Spinal cord (tissue), 10 donors: ENCODE measurements around the gene CCDC187. TPM values are rescaled to one million over a fixed set of nuclear protein-coding genes. Genes with fewer than 3 reads are reported as not detected.

Experiments used
- DNase-seq, 6 donors: peaks; one replicate each; pipeline versions ENCODE4 v3.0.0 to v3.0.0-alpha.2; 2013 to 2015; ENCODE audit warnings: low spot score in 6 of 6, low read depth in 4 of 6
- H3K27ac ChIP-seq: one replicate; pipeline ENCODE4 v1.5.1; 2013; ENCODE audit warnings: low read depth, low read length, control low read depth
- H3K27me3 ChIP-seq: one replicate; pipeline ENCODE4 v1.6.1; 2013; ENCODE audit warnings: low read length; ENCODE audit not compliant: control insufficient read depth, insufficient read depth
- H3K36me3 ChIP-seq: one replicate; pipeline ENCODE4 v1.6.1; 2013; ENCODE audit warnings: low read length; ENCODE audit not compliant: control insufficient read depth, insufficient read depth
- H3K4me1 ChIP-seq: one replicate; pipeline ENCODE4 v1.6.1; 2013; ENCODE audit warnings: low read length; ENCODE audit not compliant: control insufficient read depth, insufficient read depth
- H3K4me3 ChIP-seq: one replicate; pipeline ENCODE4 v1.5.1; 2013; ENCODE audit warnings: low read depth, low read length, control low read depth
- H3K9me3 ChIP-seq: one replicate; pipeline ENCODE4 v1.6.1; 2013; ENCODE audit warnings: low read length; ENCODE audit not compliant: control insufficient read depth, insufficient read depth
- WGBS: methylation state at CpG from one replicate; pipeline ENCODE4 v1.1.5; 2013; ENCODE audit warnings: missing lambda C conversion rate; ENCODE audit not compliant: insufficient coverage; 5-methylcytosine and 5-hydroxymethylcytosine counted together
- polyA plus RNA-seq, 2 donors: library from polyadenylated mRNA; unstranded; fragments of 120-200 nt; gene quantifications; one replicate each; pipeline ENCODE4 v1.2.1, GENCODE V29; 2013; ENCODE audit not compliant: insufficient read length in 2 of 2
- total RNA-seq, 2 donors: library from RNA; depleted of rRNA in 1 of 2; stranded (reverse); fragments of 120-200 nt in 1 of 2; fragments of >200 nt in 1 of 2; gene quantifications; one replicate each; pipeline versions ENCODE4 v1.2.3 to v1.2.4, GENCODE V29; 2013 to 2014
- donor health status: healthy.

Gene CCDC187
- total and polyA plus RNA-seq, 4 donors, result 0.05 to 0.33 (median 0.15) TPM

DNA sequence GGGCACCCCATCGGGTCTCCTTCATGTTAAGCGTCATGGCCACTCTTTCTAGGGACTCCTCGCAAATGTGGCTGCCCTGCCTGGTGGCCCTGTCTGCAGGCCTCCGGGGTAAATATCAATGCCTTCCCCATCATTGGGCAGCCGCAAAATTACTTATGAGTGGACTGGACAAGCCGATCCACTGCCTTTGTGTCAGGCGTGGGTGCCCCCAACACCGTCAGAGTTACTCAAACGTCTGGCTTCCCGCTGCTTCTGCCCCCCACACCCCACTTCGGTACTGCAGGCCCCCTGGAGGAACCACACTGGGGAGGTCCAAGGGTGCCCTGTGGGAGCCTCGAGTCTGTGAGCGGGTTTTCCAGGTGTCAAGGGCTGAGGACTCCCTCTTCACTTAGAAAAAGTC lies 102.7 kb downstream of the CCDC187 start:
- H3K4me1 ChIP-seq, result peaks cover 42% of the 10 kb centered on the region
- no peak overlapping the region for H3K4me3 ChIP-seq
- DNase-seq, result no peak
- WGBS, result 35% methylated on average over 11 of the region's 13 CpGs
- H3K27ac ChIP-seq, result no peak overlapping the region
- no peaks in the 10 kb centered on the region for H3K9me3 ChIP-seq
- H3K27me3 ChIP-seq, result peaks cover 90% of the 10 kb centered on the region
- H3K36me3 ChIP-seq, result peaks cover 8% of the 10 kb centered on the region

DNA sequence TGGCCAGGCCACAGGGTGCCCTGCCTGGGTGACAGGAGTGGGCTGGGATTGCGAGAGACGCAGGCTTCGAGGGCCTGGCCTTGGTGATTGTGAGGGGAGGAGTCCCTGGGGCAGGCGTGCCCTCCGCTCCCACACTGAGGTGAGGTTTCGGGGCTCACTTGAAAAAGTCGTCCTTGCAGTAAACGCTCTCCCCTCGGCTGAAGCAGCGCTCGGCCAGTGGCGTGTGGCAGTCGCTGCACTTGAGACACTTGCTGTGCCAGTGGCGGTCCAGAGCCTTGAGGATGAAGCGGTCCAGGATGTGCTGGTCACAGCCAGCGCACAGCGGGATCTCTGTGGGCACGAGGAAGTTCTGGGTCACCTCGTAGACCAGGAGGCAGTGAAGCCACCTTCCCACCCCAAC lies 103.5 kb downstream of the CCDC187 start:
- no peak overlapping the region for H3K4me3 ChIP-seq
- H3K4me1 ChIP-seq, result peaks cover 41% of the 10 kb centered on the region
- no peak for DNase-seq
- peaks cover 3% of the 10 kb centered on the region for H3K36me3 ChIP-seq
- H3K27ac ChIP-seq, result no peak overlapping the region
- H3K27me3 ChIP-seq, result peaks cover 91% of the 10 kb centered on the region
- 49% methylated on average over 17 of the region's 19 CpGs for WGBS
- no peaks in the 10 kb centered on the region for H3K9me3 ChIP-seq

Other genes starting within 250 kb of the CCDC187 start
- 10 to 100 TPM; 22.9 to 23.3 TPM for gene NACC2, start 208.8 kb downstream of the CCDC187 start, total RNA-seq
- 10 to 100 TPM; 40.9 to 53.4 TPM for gene NACC2, start 208.8 kb downstream of the CCDC187 start, polyA plus RNA-seq
- 10 to 100 TPM; 14.1 to 25.2 TPM for gene TMEM250, start 185.2 kb downstream of the CCDC187 start, total RNA-seq
- 10 to 100 TPM; 25.4 to 27.2 TPM for gene TMEM250, start 185.2 kb downstream of the CCDC187 start, polyA plus RNA-seq
- gene LHX3, start 99.0 kb downstream of the CCDC187 start, total RNA-seq, result under 1 TPM in 1 of 2 donors, not detected in 1; 0.50 TPM
- 1 to 10 TPM; 1.5 to 2.7 TPM for gene LHX3, start 99.0 kb downstream of the CCDC187 start, polyA plus RNA-seq
- 10 to 100 TPM in 1 of 2 donors, 1 to 10 TPM in 1; 7.2 to 10.5 TPM for gene QSOX2, start 58.3 kb downstream of the CCDC187 start, total RNA-seq
- gene QSOX2, start 58.3 kb downstream of the CCDC187 start, polyA plus RNA-seq, result 10 to 100 TPM; 16.8 to 17.0 TPM
- gene GPSM1, start 23.4 kb upstream of the CCDC187 start, total RNA-seq, result 10 to 100 TPM; 29.2 to 71.5 TPM
- 100 to 1,000 TPM; 113 to 116 TPM for gene GPSM1, start 23.4 kb upstream of the CCDC187 start, polyA plus RNA-seq
- gene DNLZ, start 59.6 kb upstream of the CCDC187 start, total RNA-seq, result 10 to 100 TPM in 1 of 2 donors, 1 to 10 TPM in 1; 6.2 to 35.6 TPM
- gene DNLZ, start 59.6 kb upstream of the CCDC187 start, polyA plus RNA-seq, result 10 to 100 TPM; 29.1 to 29.5 TPM
- 1 to 10 TPM; 2.3 to 2.4 TPM for gene CARD9, start 69.6 kb upstream of the CCDC187 start, total RNA-seq
- 1 to 10 TPM; 3.3 to 3.4 TPM for gene CARD9, start 69.6 kb upstream of the CCDC187 start, polyA plus RNA-seq
- 1 to 10 TPM; 5.7 to 6.7 TPM for gene SNAPC4, start 96.1 kb upstream of the CCDC187 start, total RNA-seq
- 10 to 100 TPM; 14.3 to 17.9 TPM for gene SNAPC4, start 96.1 kb upstream of the CCDC187 start, polyA plus RNA-seq
- 10 to 100 TPM; 22.9 to 33.7 TPM for gene ENTR1, start 106.5 kb upstream of the CCDC187 start, total RNA-seq
- gene ENTR1, start 106.5 kb upstream of the CCDC187 start, polyA plus RNA-seq, result 10 to 100 TPM; 51.7 to 69.7 TPM
- 10 to 100 TPM; 22.8 to 35.0 TPM for gene PMPCA, start 106.6 kb upstream of the CCDC187 start, total RNA-seq
- gene PMPCA, start 106.6 kb upstream of the CCDC187 start, polyA plus RNA-seq, result 10 to 100 TPM; 54.3 to 57.4 TPM
- 10 to 100 TPM in 1 of 2 donors, 1 to 10 TPM in 1; 7.7 to 13.3 TPM for gene INPP5E, start 135.8 kb upstream of the CCDC187 start, total RNA-seq
- 10 to 100 TPM; 33.4 to 33.5 TPM for gene INPP5E, start 135.8 kb upstream of the CCDC187 start, polyA plus RNA-seq
- gene SEC16A, start 178.9 kb upstream of the CCDC187 start, total RNA-seq, result 10 to 100 TPM; 25.1 to 29.9 TPM
- 10 to 100 TPM; 60.3 to 60.9 TPM for gene SEC16A, start 178.9 kb upstream of the CCDC187 start, polyA plus RNA-seq
- 10 to 100 TPM; 28.2 to 37.8 TPM for gene NOTCH1, start 242.0 kb upstream of the CCDC187 start, total RNA-seq
- gene NOTCH1, start 242.0 kb upstream of the CCDC187 start, polyA plus RNA-seq, result 10 to 100 TPM; 62.2 to 75.9 TPM